HepG2 (cell line): ENCODE measurements around the gene ADAMTS4. TPM values are rescaled to one million over a fixed set of nuclear protein-coding genes. Genes with fewer than 3 reads are reported as not detected.
A peak's percentile ranks its signal among the peaks of the same experiment; 100 is the strongest.

Experiments used
- AKAP8 ChIP-seq: sonication (generic); formaldehyde crosslinking; IDR thresholded peaks from 2 replicates; pipeline ENCODE4 v1.5.1; 2020; ENCODE audit warnings: mild to moderate bottlenecking, missing genetic modification reagents
- DMAP1 ChIP-seq: IDR thresholded peaks from 2 replicates; pipeline ENCODE4 v1.6.1; 2016
- ELF3 ChIP-seq: IDR thresholded peaks from 2 replicates; pipeline ENCODE4 v1.6.1; 2016; ENCODE audit warnings: missing genetic modification reagents, missing compliant biosample characterization
- FOXJ3 ChIP-seq: sonication (generic); formaldehyde crosslinking; IDR thresholded peaks from 2 replicates; pipeline ENCODE4 v1.4.0; 2020; ENCODE audit warnings: missing genetic modification reagents, mild to moderate bottlenecking, borderline replicate concordance
- HIVEP1 ChIP-seq: sonication (generic); formaldehyde crosslinking; IDR thresholded peaks from 2 replicates; pipeline ENCODE4 v1.4.0; 2020; ENCODE audit warnings: mild to moderate bottlenecking, missing genetic modification reagents
- HNF4A ChIP-seq: sonication (generic); formaldehyde crosslinking; IDR thresholded peaks from 2 replicates; pipeline ENCODE4 v1.4.0; 2020; ENCODE audit warnings: missing genetic modification reagents
- HOXD1 ChIP-seq: sonication (generic); formaldehyde crosslinking; IDR thresholded peaks from 2 replicates; pipeline ENCODE4 v1.5.0; 2020; ENCODE audit warnings: missing genetic modification reagents
- KDM5B ChIP-seq: sonication (generic); formaldehyde crosslinking; IDR thresholded peaks from 2 replicates; pipeline ENCODE4 v1.4.0; 2020; ENCODE audit warnings: missing genetic modification reagents, mild to moderate bottlenecking, borderline replicate concordance
- KMT2B ChIP-seq: IDR thresholded peaks from 2 replicates; pipeline ENCODE4 v1.6.1; 2016; ENCODE audit warnings: missing genetic modification reagents, missing compliant biosample characterization
- MAF1 ChIP-seq: sonication (generic); formaldehyde crosslinking; IDR thresholded peaks from 2 replicates; pipeline ENCODE4 v1.5.0; 2020; ENCODE audit warnings: missing genetic modification reagents, borderline replicate concordance
- MYC ChIP-seq: sonication (generic); formaldehyde crosslinking; IDR thresholded peaks from 2 replicates; pipeline ENCODE4 v1.9.0; 2021; ENCODE audit warnings: missing genetic modification reagents, borderline replicate concordance
- NFATC3 ChIP-seq: sonication (generic); formaldehyde crosslinking; IDR thresholded peaks from 2 replicates; pipeline ENCODE4 v1.5.1; 2020; ENCODE audit warnings: mild to moderate bottlenecking, missing genetic modification reagents
- REXO4 ChIP-seq: sonication (generic); formaldehyde crosslinking; IDR thresholded peaks from 2 replicates; pipeline ENCODE4 v1.8.0; 2022; ENCODE audit warnings: missing genetic modification reagents, mild to moderate bottlenecking, borderline replicate concordance
- SAP130 ChIP-seq: IDR thresholded peaks from 2 replicates; pipeline ENCODE4 v1.6.1; 2016; ENCODE audit warnings: low read depth
- SNRNP70 ChIP-seq: fragments of 200-400 bp; formaldehyde crosslinking; IDR thresholded peaks from 2 replicates; pipeline ENCODE4 v1.6.1; 2017; ENCODE audit warnings: mild to moderate bottlenecking, low read depth, low read length, moderate library complexity
- ZFP41 ChIP-seq: sonication (generic); formaldehyde crosslinking; IDR thresholded peaks from 2 replicates; pipeline ENCODE4 v1.4.0; 2020; ENCODE audit warnings: mild to moderate bottlenecking, missing genetic modification reagents, borderline replicate concordance
- ZNF263 ChIP-seq: sonication (generic); formaldehyde crosslinking; IDR thresholded peaks from 2 replicates; pipeline ENCODE4 v1.4.0; 2020; ENCODE audit warnings: missing genetic modification reagents
- ZNF496 ChIP-seq: sonication (generic); formaldehyde crosslinking; IDR thresholded peaks from 2 replicates; pipeline ENCODE4 v1.8.1; 2023; ENCODE audit warnings: mild to moderate bottlenecking, moderate library complexity, missing genetic modification reagents; ENCODE audit not compliant: insufficient replicate concordance
- ZNF552 ChIP-seq: sonication (generic); formaldehyde crosslinking; IDR thresholded peaks from 2 replicates; pipeline ENCODE4 v1.9.0; 2022; ENCODE audit warnings: missing genetic modification reagents, mild to moderate bottlenecking, borderline replicate concordance
- ZNF720 ChIP-seq: sonication (generic); formaldehyde crosslinking; IDR thresholded peaks from 2 replicates; pipeline ENCODE4 v1.4.0; 2020; ENCODE audit warnings: missing genetic modification reagents
- ZNF747 ChIP-seq: sonication (generic); formaldehyde crosslinking; IDR thresholded peaks from 2 replicates; pipeline ENCODE4 v1.8.1; 2023; ENCODE audit warnings: missing genetic modification reagents, mild to moderate bottlenecking, borderline replicate concordance
- ZNF891 ChIP-seq: sonication (generic); formaldehyde crosslinking; IDR thresholded peaks from 2 replicates; pipeline ENCODE4 v1.5.0; 2020; ENCODE audit warnings: mild to moderate bottlenecking, missing genetic modification reagents
- polyA plus RNA-seq, 8 experiments: library from polyadenylated mRNA; depleted of rRNA in 3 of 8; stranded (reverse) in 7 of 8; unstranded in 1 of 8; fragments of >200 nt; fragmentation: Illumina TruSeq in 4 of 8; extraction: Trizol in 4 of 8; gene quantifications; 2 replicates each; pipeline versions ENCODE4 v1.2.1 to v1.2.3, GENCODE V29; 2011 to 2016; ENCODE audit warnings: low read depth in 4 of 8, missing spikeins in 1 of 8, mixed read lengths in 1 of 8; ENCODE audit not compliant: insufficient read depth in 1 of 8
- total RNA-seq, 5 experiments: library from RNA; depleted of rRNA; stranded (reverse); fragments of >200 nt; fragmentation: Illumina TruSeq; extraction: Trizol; gene quantifications; 2 replicates each; pipeline ENCODE4 v1.2.3, GENCODE V29; 2016; ENCODE audit warnings: low read depth in 1 of 5
- TF ChIP-seq, protein P1 (sequence below), 2 experiments: IDR thresholded peaks; 2 replicates each; pipeline ENCODE4 v1.6.1; 2011 to 2012; ENCODE audit warnings: low read length in 2 of 2, borderline replicate concordance in 1 of 2, low read depth in 1 of 2, mild to moderate bottlenecking in 1 of 2, moderate library complexity in 1 of 2
- TF ChIP-seq, protein P2 (sequence below): sonication (generic); formaldehyde crosslinking; IDR thresholded peaks from 2 replicates; pipeline ENCODE4 v1.8.0; 2023; ENCODE audit warnings: mild to moderate bottlenecking, missing genetic modification reagents
- TF ChIP-seq, protein P3 (sequence below): sonication (generic); formaldehyde crosslinking; IDR thresholded peaks from 2 replicates; pipeline ENCODE4 v1.5.0; 2020; ENCODE audit warnings: mild to moderate bottlenecking, missing genetic modification reagents

Gene ADAMTS4
- total and polyA plus RNA-seq, 2 of the 13 experiments (the other 11 are each of a cell fraction or from before 2014, with no cell fraction given), result 0.51 to 1.7 TPM

DNA sequence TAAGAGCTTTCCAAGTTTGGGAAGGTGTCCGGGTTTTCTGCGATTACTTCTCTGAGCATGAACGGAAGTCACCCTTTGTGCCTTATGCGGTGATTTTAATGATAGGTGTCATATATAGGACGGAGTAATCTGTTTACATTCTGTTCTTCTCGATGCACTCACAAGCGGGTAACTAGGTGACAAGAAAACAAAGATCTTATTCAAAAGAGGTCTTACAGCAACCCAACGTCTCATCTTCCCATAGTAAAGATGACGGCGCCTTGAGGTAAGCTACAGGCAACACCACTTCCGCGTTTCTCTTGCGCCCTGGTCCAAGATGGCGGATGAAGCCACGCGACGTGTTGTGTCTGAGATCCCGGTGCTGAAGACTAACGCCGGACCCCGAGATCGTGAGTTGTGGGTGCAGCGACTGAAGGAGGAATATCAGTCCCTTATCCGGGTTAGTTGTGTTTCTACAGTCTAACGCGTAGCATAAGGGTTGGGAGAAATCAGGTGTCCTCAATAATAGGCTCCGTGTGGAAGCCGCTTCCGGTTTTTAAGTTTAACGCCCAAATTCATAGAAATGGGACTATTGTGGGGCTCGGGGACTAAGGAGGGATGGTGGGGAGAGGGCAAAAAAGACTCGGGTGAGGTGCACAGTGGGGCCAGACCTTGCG is 45.0 kb downstream of the ADAMTS4 start, which contains the start of gene UFC1 (continued):
- TF ChIP-seq ZNF747 (CRISPR knock-in tag), result peak; percentile 48; the same call in 1 of the 2 replicates
- TF ChIP-seq, protein P1, sequence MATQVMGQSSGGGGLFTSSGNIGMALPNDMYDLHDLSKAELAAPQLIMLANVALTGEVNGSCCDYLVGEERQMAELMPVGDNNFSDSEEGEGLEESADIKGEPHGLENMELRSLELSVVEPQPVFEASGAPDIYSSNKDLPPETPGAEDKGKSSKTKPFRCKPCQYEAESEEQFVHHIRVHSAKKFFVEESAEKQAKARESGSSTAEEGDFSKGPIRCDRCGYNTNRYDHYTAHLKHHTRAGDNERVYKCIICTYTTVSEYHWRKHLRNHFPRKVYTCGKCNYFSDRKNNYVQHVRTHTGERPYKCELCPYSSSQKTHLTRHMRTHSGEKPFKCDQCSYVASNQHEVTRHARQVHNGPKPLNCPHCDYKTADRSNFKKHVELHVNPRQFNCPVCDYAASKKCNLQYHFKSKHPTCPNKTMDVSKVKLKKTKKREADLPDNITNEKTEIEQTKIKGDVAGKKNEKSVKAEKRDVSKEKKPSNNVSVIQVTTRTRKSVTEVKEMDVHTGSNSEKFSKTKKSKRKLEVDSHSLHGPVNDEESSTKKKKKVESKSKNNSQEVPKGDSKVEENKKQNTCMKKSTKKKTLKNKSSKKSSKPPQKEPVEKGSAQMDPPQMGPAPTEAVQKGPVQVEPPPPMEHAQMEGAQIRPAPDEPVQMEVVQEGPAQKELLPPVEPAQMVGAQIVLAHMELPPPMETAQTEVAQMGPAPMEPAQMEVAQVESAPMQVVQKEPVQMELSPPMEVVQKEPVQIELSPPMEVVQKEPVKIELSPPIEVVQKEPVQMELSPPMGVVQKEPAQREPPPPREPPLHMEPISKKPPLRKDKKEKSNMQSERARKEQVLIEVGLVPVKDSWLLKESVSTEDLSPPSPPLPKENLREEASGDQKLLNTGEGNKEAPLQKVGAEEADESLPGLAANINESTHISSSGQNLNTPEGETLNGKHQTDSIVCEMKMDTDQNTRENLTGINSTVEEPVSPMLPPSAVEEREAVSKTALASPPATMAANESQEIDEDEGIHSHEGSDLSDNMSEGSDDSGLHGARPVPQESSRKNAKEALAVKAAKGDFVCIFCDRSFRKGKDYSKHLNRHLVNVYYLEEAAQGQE (IDR thresholded peaks at IDR 0.05; ENCODE audit: borderline replicate concordance in 1 of 2, low read depth in 1 of 2, low read length in 2 of 2), result no peak
- TF ChIP-seq ELF3, result peak; percentile 93
- TF ChIP-seq AKAP8, result no peak
- no peak for TF ChIP-seq NFATC3
- no peak for TF ChIP-seq HIVEP1
- TF ChIP-seq, protein P2, sequence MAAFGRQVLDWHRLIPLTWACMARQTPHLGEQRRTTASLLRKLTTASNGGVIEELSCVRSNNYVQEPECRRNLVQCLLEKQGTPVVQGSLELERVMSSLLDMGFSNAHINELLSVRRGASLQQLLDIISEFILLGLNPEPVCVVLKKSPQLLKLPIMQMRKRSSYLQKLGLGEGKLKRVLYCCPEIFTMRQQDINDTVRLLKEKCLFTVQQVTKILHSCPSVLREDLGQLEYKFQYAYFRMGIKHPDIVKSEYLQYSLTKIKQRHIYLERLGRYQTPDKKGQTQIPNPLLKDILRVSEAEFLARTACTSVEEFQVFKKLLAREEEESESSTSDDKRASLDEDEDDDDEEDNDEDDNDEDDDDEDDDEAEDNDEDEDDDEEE (CRISPR knock-in tag), result no peak; the same call in 1 of the 2 replicates
- TF ChIP-seq HNF4A, result no peak
- TF ChIP-seq ZNF496 (CRISPR knock-in tag), result no peak
- TF ChIP-seq REXO4 (CRISPR knock-in tag), result no peak
- TF ChIP-seq ZNF720 (CRISPR knock-in tag), result no peak
- TF ChIP-seq SAP130 (CRISPR knock-in tag), result peak; percentile 90
- TF ChIP-seq HOXD1 (CRISPR knock-in tag), result peak; percentile 51; the same call in 1 of the 2 replicates
- no peak; the same call in 1 of the 2 replicates for TF ChIP-seq KDM5B
- no peak for TF ChIP-seq MAF1 (CRISPR knock-in tag)
- peak; percentile 95; the same call in 1 of the 2 replicates for TF ChIP-seq DMAP1 (CRISPR knock-in tag)
- TF ChIP-seq KMT2B, result peak; percentile 88
- TF ChIP-seq ZNF552 (CRISPR knock-in tag), result no peak
- TF ChIP-seq ZFP41 (CRISPR knock-in tag), result no peak
- TF ChIP-seq ZNF263, result no peak
- peak; percentile 94 for TF ChIP-seq MYC (CRISPR knock-in tag)
- TF ChIP-seq, protein P3, sequence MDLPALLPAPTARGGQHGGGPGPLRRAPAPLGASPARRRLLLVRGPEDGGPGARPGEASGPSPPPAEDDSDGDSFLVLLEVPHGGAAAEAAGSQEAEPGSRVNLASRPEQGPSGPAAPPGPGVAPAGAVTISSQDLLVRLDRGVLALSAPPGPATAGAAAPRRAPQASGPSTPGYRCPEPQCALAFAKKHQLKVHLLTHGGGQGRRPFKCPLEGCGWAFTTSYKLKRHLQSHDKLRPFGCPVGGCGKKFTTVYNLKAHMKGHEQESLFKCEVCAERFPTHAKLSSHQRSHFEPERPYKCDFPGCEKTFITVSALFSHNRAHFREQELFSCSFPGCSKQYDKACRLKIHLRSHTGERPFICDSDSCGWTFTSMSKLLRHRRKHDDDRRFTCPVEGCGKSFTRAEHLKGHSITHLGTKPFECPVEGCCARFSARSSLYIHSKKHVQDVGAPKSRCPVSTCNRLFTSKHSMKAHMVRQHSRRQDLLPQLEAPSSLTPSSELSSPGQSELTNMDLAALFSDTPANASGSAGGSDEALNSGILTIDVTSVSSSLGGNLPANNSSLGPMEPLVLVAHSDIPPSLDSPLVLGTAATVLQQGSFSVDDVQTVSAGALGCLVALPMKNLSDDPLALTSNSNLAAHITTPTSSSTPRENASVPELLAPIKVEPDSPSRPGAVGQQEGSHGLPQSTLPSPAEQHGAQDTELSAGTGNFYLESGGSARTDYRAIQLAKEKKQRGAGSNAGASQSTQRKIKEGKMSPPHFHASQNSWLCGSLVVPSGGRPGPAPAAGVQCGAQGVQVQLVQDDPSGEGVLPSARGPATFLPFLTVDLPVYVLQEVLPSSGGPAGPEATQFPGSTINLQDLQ, result peak; percentile 62; the same call in 1 of the 2 replicates
- no peak for TF ChIP-seq ZNF891
- TF ChIP-seq FOXJ3 (CRISPR knock-in tag), result no peak
- no peak for TF ChIP-seq SNRNP70
